ENCODE measurements around the gene ANKRD6. TPM values are rescaled to one million over a fixed set of nuclear protein-coding genes. Genes with fewer than 3 reads are reported as not detected.

Gene ANKRD6
- total and polyA plus RNA-seq, 9 donors: 5.9 to 12.2 (median 7.7) TPM

DNA sequence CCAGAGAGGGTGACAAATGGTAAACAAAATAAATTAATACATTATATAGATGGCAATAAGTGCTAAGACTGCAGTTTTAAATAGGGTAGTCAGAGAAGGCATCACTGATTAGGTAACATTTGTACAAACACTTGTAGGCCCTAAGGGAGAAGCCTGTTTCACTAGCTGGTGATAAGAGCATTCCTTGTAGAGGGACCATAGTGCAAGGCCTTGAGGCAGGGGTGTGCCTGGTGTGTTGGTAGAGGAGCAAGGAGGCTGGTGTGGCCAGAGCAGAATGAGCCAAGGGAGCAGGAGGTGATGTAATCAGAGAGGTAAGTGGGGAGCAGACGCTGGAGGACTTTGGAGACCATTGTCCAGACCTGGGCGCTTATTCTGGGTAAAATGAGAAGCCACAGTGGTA is 70.7 kb downstream of the ANKRD6 start:
- Histone ChIP-seq H3K36me3 (ENCODE audit: control insufficient read depth, insufficient read depth, low read length) (no peaks in the 10 kb centered on the region), H3K4me1 (ENCODE audit: control insufficient read depth, insufficient read depth, low read length) (peaks cover 3% of the 10 kb centered on the region), H3K27me3 (ENCODE audit: control insufficient read depth, insufficient read depth, low read length) (no peaks in the 10 kb centered on the region), H3K9me3 (replicated peaks; ENCODE audit: control insufficient read depth, low read depth, low read length) (no peaks in the 10 kb centered on the region), H3K27ac (ENCODE audit: low read length) (no peak overlapping the region), H3K4me3 (ENCODE audit: low read length) (no peak overlapping the region)
- 73% methylated on average over 2 of the region's 2 CpGs for WGBS (ENCODE audit: insufficient coverage)
- no peak for DNase-seq

DNA sequence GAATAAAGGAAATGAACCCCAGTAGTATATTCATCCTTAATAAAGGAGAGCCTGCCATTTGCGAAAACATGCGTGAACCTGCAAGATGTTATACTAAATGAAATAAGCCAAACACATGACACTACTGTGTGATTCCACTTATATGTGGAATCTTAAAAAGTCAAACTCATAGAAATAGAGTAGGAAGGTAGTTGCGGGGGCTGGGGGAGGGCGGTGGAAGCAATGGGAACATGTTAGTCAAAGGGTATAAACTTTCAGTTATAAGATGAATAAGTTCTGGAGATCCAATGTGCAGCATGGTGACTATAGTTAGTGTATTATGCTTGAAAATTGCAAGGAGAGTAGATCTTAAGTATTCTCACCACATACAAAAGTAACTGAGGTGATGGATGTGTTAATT is 72.9 kb downstream of the ANKRD6 start:
- no peaks in the 10 kb centered on the region for H3K4me1 ChIP-seq (ENCODE audit: control insufficient read depth, insufficient read depth, low read length)
- H3K27me3 ChIP-seq (ENCODE audit: control insufficient read depth, insufficient read depth, low read length): no peaks in the 10 kb centered on the region
- no peak overlapping the region for H3K27ac ChIP-seq (ENCODE audit: low read length)
- H3K36me3 ChIP-seq (ENCODE audit: control insufficient read depth, insufficient read depth, low read length): no peaks in the 10 kb centered on the region
- DNase-seq: no peak
- H3K4me3 ChIP-seq (ENCODE audit: low read length): no peak overlapping the region
- no CpG with 5 or more reads among the region's 4 CpGs for WGBS (ENCODE audit: insufficient coverage)
- no peaks in the 10 kb centered on the region for H3K9me3 ChIP-seq (replicated peaks; ENCODE audit: control insufficient read depth, low read depth, low read length)

DNA sequence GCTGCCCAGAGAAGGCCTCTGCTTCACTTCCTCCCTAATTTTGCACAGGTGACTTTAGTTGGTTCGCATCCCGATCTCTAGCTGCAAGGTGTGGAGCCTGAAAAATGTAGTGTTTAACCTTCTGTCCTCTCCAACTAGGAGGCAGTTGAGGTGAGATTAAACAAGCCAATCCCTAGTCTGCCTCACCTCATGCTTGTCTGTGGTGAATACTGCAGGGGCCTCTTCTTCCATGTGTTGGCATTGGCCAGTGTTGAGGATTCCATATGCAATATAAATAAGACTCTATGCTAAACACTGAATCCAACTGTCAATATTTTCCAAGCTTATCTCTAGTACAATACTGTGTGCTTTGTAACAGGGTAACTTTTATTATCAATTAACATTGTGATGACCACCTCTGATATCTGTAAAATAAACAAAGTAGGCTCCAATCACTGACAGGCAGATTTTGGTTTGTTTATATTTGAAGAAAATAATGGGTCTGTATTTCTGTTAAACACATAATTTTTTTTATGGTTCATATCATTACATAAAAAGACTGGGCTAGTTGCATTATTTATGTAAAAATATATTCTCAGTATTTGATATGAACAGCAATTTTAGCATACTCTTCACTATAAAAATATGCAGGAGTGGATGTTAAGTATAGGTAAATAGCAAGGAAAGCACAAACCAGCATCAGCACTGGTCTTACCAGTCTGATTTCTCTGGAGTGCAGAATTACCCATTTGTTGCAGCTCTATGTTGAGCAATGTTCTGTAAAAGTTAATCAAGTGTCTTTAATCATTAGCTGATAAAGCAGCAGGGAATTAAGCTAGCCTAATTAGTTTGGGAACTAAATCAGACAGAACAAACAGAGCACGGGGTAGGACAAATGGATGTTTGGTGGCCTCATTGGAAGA is 74.0 kb downstream of the ANKRD6 start:
- no peaks in the 10 kb centered on the region for H3K27me3 ChIP-seq (ENCODE audit: control insufficient read depth, insufficient read depth, low read length)
- no peak overlapping the region for H3K27ac ChIP-seq (ENCODE audit: low read length)
- WGBS (ENCODE audit: insufficient coverage): 100% methylated on average over 1 of the region's 3 CpGs
- H3K4me1 ChIP-seq (ENCODE audit: control insufficient read depth, insufficient read depth, low read length): no peaks in the 10 kb centered on the region
- no peaks in the 10 kb centered on the region for H3K36me3 ChIP-seq (ENCODE audit: control insufficient read depth, insufficient read depth, low read length)
- H3K4me3 ChIP-seq (ENCODE audit: low read length): no peak overlapping the region
- H3K9me3 ChIP-seq (replicated peaks; ENCODE audit: control insufficient read depth, low read depth, low read length): no peaks in the 10 kb centered on the region
- no peak for DNase-seq

DNA sequence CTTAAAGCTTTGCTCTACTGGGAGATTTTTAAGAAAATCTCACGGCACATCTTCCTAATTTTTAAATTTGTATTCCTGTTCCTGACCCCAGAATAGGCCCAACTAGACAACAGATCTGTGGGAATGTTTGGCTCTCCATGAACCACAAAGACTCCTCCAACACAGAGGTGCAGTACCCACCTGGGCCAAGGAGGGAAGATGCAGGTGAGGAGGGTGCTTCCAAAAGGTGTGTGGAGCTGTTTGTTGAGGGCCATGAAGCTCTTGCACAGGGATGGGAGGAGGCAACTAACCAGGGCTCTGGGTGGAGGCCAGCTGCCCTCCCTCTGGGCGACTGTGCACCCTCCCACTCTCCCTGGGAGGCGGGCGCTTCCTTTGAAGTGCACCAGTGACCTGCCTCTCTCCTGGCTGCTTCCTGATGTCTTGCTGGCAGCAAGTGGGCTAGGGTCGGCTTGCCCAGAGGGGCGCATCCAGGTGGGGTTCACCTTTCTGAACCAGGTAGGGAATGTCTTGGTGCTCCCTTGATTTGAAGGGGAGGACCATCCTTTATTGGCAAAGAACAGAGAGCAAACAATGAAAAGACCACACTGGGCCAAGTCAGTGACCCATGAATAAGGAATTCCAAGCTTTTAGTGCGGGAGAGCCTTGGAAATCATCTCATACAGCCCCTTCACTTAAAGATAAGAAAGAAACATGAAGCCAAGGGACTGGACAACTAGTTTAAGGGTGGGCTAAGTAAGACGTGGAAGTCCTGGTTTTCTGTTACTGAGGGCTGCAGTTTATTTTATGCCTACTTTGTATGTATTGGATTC is 76.0 kb downstream of the ANKRD6 start:
- Histone ChIP-seq H3K27me3 (ENCODE audit: control insufficient read depth, insufficient read depth, low read length) (no peaks in the 10 kb centered on the region), H3K36me3 (ENCODE audit: control insufficient read depth, insufficient read depth, low read length) (no peaks in the 10 kb centered on the region), H3K4me1 (ENCODE audit: control insufficient read depth, insufficient read depth, low read length) (no peaks in the 10 kb centered on the region), H3K27ac (ENCODE audit: low read length) (no peak overlapping the region), H3K9me3 (replicated peaks; ENCODE audit: control insufficient read depth, low read depth, low read length) (no peaks in the 10 kb centered on the region), H3K4me3 (ENCODE audit: low read length) (no peak overlapping the region)
- no CpG with 5 or more reads among the region's 8 CpGs for WGBS (ENCODE audit: insufficient coverage)
- DNase-seq: no peak

DNA sequence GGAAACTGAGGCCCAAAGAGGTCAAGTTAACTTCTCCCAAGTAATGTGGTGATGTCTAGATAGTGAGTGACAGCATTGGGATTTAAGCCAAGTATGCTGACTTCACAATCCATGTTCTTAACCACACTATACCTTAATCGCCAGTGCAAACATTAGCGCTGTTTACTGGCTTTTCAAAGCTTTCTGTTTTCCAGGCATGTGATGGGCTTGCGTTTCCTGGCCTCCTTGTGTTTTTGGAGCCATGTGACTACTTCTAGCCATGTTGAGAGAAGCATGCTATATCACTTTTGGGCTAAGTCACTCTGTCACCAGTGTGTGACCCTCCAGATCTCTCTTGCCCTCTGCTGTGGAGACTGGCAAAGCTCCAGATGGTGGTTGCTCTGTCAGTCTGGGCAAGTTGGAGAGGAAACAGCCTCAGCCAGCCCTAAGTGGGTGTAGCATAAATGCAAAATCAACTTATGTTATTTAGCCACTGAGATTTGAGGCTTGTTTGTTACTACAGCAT is 76.9 kb downstream of the ANKRD6 start:
- H3K27me3 ChIP-seq (ENCODE audit: control insufficient read depth, insufficient read depth, low read length): no peaks in the 10 kb centered on the region
- no peaks in the 10 kb centered on the region for H3K9me3 ChIP-seq (replicated peaks; ENCODE audit: control insufficient read depth, low read depth, low read length)
- no CpG with 5 or more reads among the region's 3 CpGs for WGBS (ENCODE audit: insufficient coverage)
- no peak overlapping the region for H3K27ac ChIP-seq (ENCODE audit: low read length)
- no peak overlapping the region for H3K4me3 ChIP-seq (ENCODE audit: low read length)
- H3K36me3 ChIP-seq (ENCODE audit: control insufficient read depth, insufficient read depth, low read length): no peaks in the 10 kb centered on the region
- no peaks in the 10 kb centered on the region for H3K4me1 ChIP-seq (ENCODE audit: control insufficient read depth, insufficient read depth, low read length)
- DNase-seq: no peak

DNA sequence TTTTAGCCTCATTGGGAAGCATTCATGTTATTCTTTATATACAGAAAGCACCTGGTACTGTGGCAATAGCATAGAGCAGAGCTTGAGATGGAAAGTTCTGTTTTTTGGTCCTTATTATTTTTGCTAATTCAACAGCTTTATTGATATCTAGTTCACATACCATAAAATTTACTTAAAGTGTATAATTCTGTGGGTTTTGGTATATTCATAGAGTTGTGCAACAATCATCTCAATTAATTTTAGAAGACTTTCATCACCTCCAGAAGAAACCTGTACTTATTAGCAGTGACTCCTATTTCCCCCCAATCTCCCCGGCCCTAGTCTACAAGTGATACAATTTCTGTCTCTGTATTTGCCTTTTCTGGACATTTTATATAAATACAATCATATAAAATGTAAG is 77.4 kb downstream of the ANKRD6 start:
- no CpG with 5 or more reads among the region's 1 CpG for WGBS (ENCODE audit: insufficient coverage)
- Histone ChIP-seq H3K4me3 (ENCODE audit: low read length) (no peak overlapping the region), H3K27ac (ENCODE audit: low read length) (no peak overlapping the region), H3K9me3 (replicated peaks; ENCODE audit: control insufficient read depth, low read depth, low read length) (no peaks in the 10 kb centered on the region), H3K27me3 (ENCODE audit: control insufficient read depth, insufficient read depth, low read length) (no peaks in the 10 kb centered on the region), H3K36me3 (ENCODE audit: control insufficient read depth, insufficient read depth, low read length) (no peaks in the 10 kb centered on the region), H3K4me1 (ENCODE audit: control insufficient read depth, insufficient read depth, low read length) (no peaks in the 10 kb centered on the region)
- no peak for DNase-seq

DNA sequence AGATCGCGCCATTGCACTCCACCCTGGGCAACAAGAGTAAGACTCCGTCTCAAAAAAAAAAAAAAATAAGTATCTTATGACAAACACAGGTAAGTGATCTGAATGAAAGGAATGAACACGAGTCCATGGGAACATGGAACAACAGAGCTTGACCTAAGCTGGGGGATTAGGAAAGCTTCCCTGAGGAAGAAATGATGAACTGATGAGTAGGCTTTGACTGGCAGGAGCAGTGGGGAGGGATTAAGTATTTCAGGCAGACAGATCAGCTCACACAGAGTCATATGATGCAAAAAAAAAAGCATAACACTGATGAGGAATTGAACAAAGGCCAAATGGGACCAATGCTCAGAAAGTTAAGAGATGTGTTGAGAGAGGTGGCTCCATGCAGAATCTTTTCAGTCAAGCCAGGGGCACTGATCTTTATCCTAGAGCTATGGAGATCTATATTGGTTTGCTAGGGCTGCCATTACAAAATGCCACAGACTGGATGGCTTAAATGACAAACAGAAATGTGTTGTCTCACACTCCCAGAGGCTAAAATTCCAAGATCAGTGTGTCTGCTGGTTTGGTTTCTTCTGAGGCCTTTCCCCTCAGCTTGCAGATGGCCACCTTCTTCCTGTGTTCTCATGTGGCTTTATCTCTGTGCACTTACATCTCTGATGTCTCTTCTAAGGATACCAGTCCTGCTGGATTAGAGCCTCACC is 85.6 kb downstream of the ANKRD6 start:
- H3K4me1 ChIP-seq (ENCODE audit: control insufficient read depth, insufficient read depth, low read length): no peaks in the 10 kb centered on the region
- WGBS (ENCODE audit: insufficient coverage): 83% methylated on average over 1 of the region's 4 CpGs

DNA sequence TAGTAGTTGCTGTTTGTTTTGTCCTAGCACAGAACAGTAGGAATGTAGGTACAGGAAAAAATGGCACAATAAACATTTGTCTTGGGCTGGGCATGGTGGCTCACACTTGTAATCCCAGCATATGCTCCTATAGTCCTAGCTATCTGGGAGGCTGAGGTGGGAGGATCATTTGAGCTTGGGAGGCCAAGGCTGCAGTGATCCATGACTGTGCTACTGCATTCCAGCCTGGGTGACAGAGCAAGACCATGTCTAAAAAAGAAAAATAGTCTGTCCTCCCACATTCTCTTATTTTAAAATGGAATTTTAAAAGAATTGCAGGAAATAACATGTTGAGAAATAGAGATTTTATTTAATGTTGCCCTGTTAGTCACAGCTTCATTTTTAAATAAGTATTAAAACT is 87.8 kb downstream of the ANKRD6 start:
- Histone ChIP-seq H3K4me3 (ENCODE audit: low read length) (no peak overlapping the region), H3K36me3 (ENCODE audit: control insufficient read depth, insufficient read depth, low read length) (no peaks in the 10 kb centered on the region), H3K9me3 (replicated peaks; ENCODE audit: control insufficient read depth, low read depth, low read length) (no peaks in the 10 kb centered on the region), H3K27ac (ENCODE audit: low read length) (no peak overlapping the region), H3K4me1 (ENCODE audit: control insufficient read depth, insufficient read depth, low read length) (no peaks in the 10 kb centered on the region), H3K27me3 (ENCODE audit: control insufficient read depth, insufficient read depth, low read length) (no peaks in the 10 kb centered on the region)
- no peak for DNase-seq

More for the DNA sequence above, 85.6 kb downstream of the ANKRD6 start:
- Histone ChIP-seq H3K27ac (ENCODE audit: low read length) (no peak overlapping the region), H3K4me3 (ENCODE audit: low read length) (no peak overlapping the region), H3K36me3 (ENCODE audit: control insufficient read depth, insufficient read depth, low read length) (no peaks in the 10 kb centered on the region), H3K27me3 (ENCODE audit: control insufficient read depth, insufficient read depth, low read length) (no peaks in the 10 kb centered on the region), H3K9me3 (replicated peaks; ENCODE audit: control insufficient read depth, low read depth, low read length) (no peaks in the 10 kb centered on the region)
- DNase-seq: no peak

DNA sequence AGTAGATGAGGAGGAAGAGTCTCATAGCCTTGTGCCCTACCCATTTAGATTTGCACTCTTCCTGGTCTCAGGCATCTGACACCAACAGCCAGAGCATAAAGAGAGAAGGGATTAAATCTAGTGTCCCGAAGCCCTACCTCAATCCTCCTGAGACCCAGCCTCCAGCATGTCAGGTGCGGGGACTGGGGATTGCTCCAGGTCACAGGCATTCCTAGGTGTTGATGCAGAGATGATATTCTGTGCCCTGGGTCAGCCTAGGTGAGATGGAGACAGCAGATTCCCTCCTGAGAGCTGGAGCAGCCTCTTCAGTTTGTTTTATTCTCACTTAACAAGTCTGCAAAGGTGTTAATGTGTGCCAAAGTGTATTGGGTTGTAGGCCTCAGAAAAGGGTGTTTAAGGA is 89.8 kb downstream of the ANKRD6 start:
- no peak overlapping the region for H3K27ac ChIP-seq (ENCODE audit: low read length)
- no peaks in the 10 kb centered on the region for H3K27me3 ChIP-seq (ENCODE audit: control insufficient read depth, insufficient read depth, low read length)
- DNase-seq: no peak
- H3K9me3 ChIP-seq (replicated peaks; ENCODE audit: control insufficient read depth, low read depth, low read length): no peaks in the 10 kb centered on the region
- no peak overlapping the region for H3K4me3 ChIP-seq (ENCODE audit: low read length)
- H3K4me1 ChIP-seq (ENCODE audit: control insufficient read depth, insufficient read depth, low read length): no peaks in the 10 kb centered on the region
- WGBS (ENCODE audit: insufficient coverage): no CpG with 5 or more reads among the region's 2 CpGs
- no peaks in the 10 kb centered on the region for H3K36me3 ChIP-seq (ENCODE audit: control insufficient read depth, insufficient read depth, low read length)

Measured in muscle of leg (tissue), 11 donors.